ENCODE data around the gene GPRC5B.
A peak's percentile ranks its signal among the peaks of the same experiment; 100 is the strongest.

The GPRC5B gene

DNA sequence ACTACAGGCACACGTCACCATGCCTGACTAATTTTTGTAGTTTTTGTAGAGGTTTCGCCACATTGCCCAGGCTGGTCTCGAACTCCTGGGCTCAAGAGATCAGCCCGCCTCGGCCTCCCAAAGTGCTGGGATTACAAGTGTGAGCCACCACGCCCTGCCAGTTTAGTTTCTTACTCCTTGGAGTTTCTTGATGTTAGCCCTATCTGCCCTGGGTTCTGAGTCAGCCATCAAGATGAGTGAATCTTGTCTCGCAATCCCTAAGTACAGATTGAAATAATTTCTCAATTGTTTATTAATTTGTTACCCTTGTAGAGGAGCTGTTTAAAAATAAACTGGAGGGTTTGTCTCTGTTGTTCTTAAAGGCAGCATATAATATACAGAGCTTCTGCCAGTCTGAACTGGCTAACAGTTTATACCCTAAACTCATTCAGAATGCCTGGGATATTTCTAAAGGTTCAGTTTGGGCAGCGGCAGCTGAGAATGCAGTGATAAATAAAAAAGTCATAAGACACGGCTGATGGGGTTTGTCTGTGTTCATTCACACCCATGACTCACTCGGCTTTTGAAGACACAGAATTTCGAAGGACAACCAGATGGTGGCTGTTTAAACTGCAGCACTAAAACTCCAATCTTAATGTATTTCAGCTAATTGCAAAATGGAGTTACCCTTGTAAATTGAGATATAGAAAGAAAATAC, 39.6 kb downstream of the GPRC5B start:
- DNase-seq (ENCODE audit: low read depth) = peak; percentile 48
- TF ChIP-seq, protein P1, sequence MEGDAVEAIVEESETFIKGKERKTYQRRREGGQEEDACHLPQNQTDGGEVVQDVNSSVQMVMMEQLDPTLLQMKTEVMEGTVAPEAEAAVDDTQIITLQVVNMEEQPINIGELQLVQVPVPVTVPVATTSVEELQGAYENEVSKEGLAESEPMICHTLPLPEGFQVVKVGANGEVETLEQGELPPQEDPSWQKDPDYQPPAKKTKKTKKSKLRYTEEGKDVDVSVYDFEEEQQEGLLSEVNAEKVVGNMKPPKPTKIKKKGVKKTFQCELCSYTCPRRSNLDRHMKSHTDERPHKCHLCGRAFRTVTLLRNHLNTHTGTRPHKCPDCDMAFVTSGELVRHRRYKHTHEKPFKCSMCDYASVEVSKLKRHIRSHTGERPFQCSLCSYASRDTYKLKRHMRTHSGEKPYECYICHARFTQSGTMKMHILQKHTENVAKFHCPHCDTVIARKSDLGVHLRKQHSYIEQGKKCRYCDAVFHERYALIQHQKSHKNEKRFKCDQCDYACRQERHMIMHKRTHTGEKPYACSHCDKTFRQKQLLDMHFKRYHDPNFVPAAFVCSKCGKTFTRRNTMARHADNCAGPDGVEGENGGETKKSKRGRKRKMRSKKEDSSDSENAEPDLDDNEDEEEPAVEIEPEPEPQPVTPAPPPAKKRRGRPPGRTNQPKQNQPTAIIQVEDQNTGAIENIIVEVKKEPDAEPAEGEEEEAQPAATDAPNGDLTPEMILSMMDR (IDR thresholded peaks at IDR 0.05; ENCODE audit: control insufficient read depth, insufficient read depth, low read depth, low read length, missing control alignments) = no peak
- H3K4me3 ChIP-seq (ENCODE audit: control insufficient read depth, low read depth, low read length) = no peak overlapping the region

DNA sequence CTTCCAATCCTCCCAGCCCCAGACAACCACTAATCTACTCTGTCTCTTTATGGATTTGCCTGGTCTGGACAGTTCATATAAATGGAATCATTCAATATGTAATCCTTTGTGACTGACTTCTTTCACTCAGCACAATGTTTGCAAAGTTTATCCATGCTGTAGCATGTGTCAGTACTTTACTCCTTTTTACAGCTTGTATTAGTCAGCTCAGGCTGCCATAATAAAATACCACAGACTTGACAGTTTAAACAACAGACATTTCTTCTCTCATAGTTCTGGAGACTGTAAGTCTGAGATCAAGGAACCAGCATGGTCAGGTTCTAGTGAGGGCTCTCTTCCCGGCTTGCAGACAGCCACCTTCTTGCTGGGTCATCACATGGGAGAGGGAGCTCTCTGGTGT, 41.3 kb downstream of the GPRC5B start:
- TF ChIP-seq, protein P1 (IDR thresholded peaks at IDR 0.05; ENCODE audit: control insufficient read depth, insufficient read depth, low read depth, low read length, missing control alignments) = no peak
- no peak for DNase-seq (ENCODE audit: low read depth)
- H3K4me3 ChIP-seq (ENCODE audit: control insufficient read depth, low read depth, low read length) = no peak overlapping the region

DNA sequence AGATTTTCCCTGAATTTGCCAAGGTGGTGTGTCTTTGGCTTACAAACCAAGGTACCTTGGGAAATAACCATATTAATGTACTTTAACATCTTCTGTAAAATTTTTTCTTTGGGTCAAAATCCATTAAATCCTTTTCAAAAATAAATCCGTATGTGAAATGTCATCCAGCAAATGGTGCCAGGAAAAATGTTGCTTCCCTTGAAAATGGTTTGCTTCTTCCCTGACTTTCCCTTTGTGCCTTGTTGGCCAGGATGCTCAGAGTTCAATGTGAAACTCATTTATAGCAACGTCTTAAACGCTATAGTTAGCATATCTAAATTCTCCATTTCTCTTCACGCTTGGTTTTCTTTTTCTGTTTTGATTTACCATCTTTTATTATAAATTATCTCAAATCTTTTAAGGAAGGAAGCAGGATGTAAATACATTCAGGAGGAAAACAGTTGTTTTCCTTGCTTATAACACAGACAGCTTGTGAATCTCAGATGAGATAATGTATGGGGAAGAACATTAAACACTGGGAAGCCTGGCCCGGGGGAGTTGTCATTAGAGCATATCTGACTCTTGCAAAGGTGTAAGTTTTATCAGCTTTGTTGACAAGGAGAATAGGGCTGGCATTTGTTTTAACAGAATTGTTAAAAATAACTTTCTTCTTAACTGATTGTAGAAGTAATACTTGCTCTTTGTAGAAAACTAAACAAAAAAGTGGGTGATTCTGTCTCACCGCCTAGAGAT, 42.1 kb downstream of the GPRC5B start:
- TF ChIP-seq, protein P1 (IDR thresholded peaks at IDR 0.05; ENCODE audit: control insufficient read depth, insufficient read depth, low read depth, low read length, missing control alignments) = no peak
- DNase-seq (ENCODE audit: low read depth) = no peak
- no peak overlapping the region for H3K4me3 ChIP-seq (ENCODE audit: control insufficient read depth, low read depth, low read length)

DNA sequence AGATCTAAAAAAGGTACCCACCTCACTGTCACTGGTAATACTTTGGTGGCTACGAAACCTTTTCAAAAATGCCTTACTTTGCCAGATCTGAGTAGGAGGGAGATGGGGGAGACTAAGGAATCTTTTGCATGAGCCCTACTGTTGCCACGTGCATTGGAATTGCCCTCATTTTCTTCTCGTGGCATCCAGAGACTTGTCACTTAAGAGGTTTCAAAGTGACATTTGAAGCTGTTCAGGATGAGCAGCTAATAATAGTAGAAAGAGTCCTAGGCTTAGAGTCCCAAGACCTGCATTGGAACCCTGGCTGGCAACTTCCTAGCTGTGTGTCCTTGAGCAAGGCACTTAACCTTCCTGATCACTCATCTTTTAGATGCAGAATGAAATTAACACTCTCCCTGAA, 43.5 kb downstream of the GPRC5B start:
- DNase-seq (ENCODE audit: low read depth) = no peak
- TF ChIP-seq, protein P1 (IDR thresholded peaks at IDR 0.05; ENCODE audit: control insufficient read depth, insufficient read depth, low read depth, low read length, missing control alignments) = no peak

DNA sequence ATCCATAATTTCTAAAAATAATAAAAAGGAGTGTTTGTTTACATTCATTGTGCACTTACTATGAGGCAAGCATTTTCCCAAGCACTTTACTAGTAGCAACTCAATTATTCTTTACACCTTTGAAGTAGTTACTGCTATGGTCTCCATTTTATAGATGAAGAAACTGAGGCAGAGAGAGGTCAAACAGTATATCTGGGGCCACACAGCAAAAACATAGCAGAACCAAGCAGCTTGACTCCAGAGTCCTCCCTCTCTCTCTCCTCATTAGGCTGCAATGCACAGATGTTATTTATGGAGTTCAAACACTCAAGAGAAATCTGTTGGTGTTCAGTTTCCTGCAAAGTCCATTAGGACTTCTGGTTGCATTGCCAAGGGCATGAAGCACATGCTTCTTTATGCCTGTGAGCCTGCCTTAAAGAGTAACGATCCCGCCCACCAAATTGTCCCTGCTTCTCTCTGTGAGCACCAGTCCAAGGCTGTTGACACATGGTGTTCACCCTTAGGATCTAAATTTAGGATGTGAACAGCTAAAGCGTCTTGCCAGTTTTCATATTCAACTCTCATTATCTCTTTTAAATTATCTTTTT, 44.0 kb downstream of the GPRC5B start:
- no peak for DNase-seq (ENCODE audit: low read depth)
- TF ChIP-seq, protein P1 (IDR thresholded peaks at IDR 0.05; ENCODE audit: control insufficient read depth, insufficient read depth, low read depth, low read length, missing control alignments) = no peak
- H3K4me3 ChIP-seq (ENCODE audit: control insufficient read depth, low read depth, low read length) = no peak overlapping the region

More for the DNA sequence above, 43.5 kb downstream of the GPRC5B start:
- H3K4me3 ChIP-seq (ENCODE audit: control insufficient read depth, low read depth, low read length) = no peak overlapping the region

DNA sequence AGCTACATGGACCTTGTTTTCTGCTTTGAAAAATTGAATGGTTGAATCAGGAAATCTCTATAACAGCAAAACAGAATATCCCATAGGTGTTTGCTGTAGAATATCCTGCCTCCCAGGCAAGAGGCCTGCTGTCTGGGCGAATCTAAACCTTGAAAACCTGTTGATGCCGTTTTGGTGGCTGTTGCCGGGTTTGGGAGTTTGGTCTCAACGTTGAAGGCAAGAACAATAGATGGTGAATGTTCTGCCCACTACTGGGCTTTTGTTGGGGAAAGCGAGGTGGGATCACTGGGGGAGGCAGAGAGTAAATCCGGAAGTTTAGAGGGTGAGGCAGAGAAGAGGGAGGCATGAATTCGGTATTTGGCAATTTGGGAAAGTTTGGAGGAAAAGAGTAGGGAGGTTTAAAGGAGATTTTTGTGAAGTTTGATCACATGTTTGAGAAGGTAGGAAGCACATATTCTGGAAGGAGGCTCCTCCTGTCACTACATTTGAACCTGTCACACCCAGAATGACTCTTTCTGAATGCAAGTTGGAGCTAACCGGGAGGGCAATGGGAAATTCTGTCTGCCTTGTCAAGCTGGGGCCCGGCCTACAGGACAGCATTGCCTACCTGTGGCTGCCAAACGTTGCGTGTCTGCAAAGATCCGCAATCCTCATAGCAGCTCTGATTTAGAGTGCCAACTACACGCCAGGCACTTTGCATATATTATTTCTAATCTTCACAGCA, 46.5 kb downstream of the GPRC5B start:
- no peak for DNase-seq (ENCODE audit: low read depth)
- TF ChIP-seq, protein P1 (IDR thresholded peaks at IDR 0.05; ENCODE audit: control insufficient read depth, insufficient read depth, low read depth, low read length, missing control alignments) = no peak
- H3K4me3 ChIP-seq (ENCODE audit: control insufficient read depth, low read depth, low read length) = no peak overlapping the region
